Gastrocnemius medialis (tissue), 4 donors: ENCODE data around the gene HDAC4.

ENCODE experiments used
- POLR2A ChIP-seq, 2 donors: fragments of 450-650 bp; IDR thresholded peaks; one replicate each; pipeline ENCODE4 v1.6.1; 2017; ENCODE audit warnings: antibody characterized with exemption in 2 of 2, mild to moderate bottlenecking in 2 of 2, moderate library complexity in 2 of 2
- TF ChIP-seq, protein P1 (sequence below), 5 experiments: fragments of 450-650 bp in 3 of 5; fragments of 200-600 bp in 2 of 5; sonication (generic) in 2 of 5; IDR thresholded peaks in 4 of 5; conservative IDR thresholded peaks in 1 of 5; 1 replicate in 4 of 5; 2 replicates in 1 of 5; pipeline ENCODE4 v1.5.1; 2016 to 2019; ENCODE audit warnings: antibody characterized with exemption in 5 of 5, mild to moderate bottlenecking in 3 of 5, moderate library complexity in 3 of 5

DNA sequence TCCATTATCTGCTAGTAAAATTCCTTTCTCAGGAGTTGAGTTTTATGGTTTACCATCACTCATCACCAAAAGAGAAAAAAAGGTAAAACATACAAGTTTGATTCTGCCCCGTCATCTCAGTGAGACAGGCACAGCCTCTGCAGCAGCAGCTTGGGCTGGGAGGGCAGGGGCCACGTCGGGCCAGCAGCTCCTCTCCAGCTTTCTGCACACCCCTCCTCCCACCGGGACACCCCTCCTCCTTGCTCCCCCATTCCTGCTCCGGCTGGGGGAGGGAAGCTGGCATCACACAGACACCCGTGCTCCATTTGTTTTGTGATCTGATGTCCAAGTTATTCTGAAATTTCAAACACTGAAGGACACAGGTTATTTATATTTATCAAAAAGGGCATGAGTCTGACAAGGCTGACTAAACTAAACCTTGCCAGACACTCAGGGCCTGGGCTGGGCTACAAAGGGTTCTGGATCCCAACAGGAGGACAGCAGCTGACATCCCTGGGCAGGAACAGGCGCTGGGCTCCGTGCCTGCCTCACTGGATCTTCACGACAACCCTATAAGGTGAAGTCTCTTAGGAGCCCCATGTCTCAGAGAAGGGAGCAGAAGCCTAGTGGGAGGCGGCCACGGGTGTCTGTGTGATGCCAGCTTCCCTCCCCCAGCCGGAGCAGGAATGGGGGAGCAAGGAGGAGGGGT lies 71.4 kb downstream of the HDAC4 start:
- TF ChIP-seq, protein P1, sequence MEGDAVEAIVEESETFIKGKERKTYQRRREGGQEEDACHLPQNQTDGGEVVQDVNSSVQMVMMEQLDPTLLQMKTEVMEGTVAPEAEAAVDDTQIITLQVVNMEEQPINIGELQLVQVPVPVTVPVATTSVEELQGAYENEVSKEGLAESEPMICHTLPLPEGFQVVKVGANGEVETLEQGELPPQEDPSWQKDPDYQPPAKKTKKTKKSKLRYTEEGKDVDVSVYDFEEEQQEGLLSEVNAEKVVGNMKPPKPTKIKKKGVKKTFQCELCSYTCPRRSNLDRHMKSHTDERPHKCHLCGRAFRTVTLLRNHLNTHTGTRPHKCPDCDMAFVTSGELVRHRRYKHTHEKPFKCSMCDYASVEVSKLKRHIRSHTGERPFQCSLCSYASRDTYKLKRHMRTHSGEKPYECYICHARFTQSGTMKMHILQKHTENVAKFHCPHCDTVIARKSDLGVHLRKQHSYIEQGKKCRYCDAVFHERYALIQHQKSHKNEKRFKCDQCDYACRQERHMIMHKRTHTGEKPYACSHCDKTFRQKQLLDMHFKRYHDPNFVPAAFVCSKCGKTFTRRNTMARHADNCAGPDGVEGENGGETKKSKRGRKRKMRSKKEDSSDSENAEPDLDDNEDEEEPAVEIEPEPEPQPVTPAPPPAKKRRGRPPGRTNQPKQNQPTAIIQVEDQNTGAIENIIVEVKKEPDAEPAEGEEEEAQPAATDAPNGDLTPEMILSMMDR (IDR thresholded peaks at IDR 0.05 in 4 of 5, conservative IDR thresholded peaks at IDR 0.05 in 1 of 5), result no peak
- peak; percentile 29 to 48 for TF ChIP-seq POLR2A (IDR thresholded peaks at IDR 0.05)
